Fibroblast of villous mesenchyme (primary cell): ENCODE results near the gene NLRP9. TPM values are rescaled to one million over a fixed set of nuclear protein-coding genes. Genes with fewer than 3 reads are reported as not detected.

ENCODE experiments used
- DNase-seq: peaks from one replicate; pipeline ENCODE4 v3.0.0-alpha.2; 2010; ENCODE audit warnings: low read depth
- H3K4me3 ChIP-seq: 2 replicates; pipeline ENCODE4 v1.5.1; 2011; ENCODE audit warnings: low read depth, mild to moderate bottlenecking, low read length
- CTCF ChIP-seq: IDR thresholded peaks from 2 replicates; pipeline ENCODE4 v1.5.1; 2012; ENCODE audit warnings: low read depth, mild to moderate bottlenecking, low read length; ENCODE audit not compliant: insufficient read depth
- total RNA-seq: library from RNA; depleted of rRNA; stranded (reverse); fragments of >200 nt; gene quantifications from 2 replicates; pipeline ENCODE4 v1.2.3, GENCODE V29; 2012

NLRP9 gene
- total RNA-seq, 1 donor: not detected

DNA sequence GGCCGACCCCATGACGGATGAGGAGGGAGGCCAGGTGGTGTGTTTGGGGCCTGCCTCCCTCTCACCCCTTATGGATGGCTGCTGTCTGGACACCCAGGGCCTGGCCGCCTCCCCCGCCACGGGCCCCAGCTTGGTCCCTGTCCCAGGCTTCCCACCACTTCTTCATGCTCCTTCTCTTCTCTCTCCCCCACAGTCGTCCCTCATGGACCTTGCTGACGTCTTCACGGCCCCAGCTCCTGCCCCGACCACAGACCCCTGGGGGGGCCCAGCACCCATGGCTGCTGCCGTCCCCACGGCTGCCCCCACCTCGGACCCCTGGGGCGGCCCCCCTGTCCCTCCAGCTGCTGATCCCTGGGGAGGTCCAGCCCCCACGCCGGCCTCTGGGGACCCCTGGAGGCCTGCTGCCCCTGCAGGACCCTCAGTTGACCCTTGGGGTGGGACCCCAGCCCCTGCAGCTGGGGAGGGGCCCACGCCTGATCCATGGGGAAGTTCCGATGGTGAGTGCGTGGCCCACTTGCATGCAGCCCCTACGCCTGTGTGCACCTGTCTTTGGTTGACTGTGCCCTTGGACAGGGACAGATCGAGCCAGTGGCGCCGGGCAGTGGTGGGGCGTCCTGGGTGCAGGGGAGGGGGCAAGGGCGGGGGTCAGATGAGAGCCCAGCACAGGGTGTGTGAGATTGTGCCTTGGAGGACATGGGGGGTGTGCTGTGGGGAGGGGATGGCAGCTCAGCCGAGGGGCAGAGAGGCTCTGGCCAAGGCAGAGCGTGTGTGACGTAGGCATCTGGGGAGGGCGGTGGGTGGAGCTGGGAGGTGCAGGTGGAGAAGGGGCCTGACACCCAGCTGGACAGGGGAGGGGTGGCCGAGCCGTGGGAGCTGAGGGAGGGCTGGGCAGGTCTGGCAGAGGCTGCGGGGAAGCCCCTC, 46.4 kb downstream of the NLRP9 start:
- TF ChIP-seq CTCF: no peak
- H3K4me3 ChIP-seq: no peak overlapping the region
- no peak for DNase-seq

- no peak overlapping the region for H3K4me3 ChIP-seq
- no peak for TF ChIP-seq CTCF
- DNase-seq: no peak
Observed at GRCh38 chr19:55690769-55691545, 47.2 kb downstream of the NLRP9 start.

- no peak overlapping the region for H3K4me3 ChIP-seq
- TF ChIP-seq CTCF: no peak
- no peak for DNase-seq
Observed at GRCh38 chr19:55690109-55690768, 48.0 kb downstream of the NLRP9 start.

GRCh38 chr19:55689411-55690108, 48.6 kb downstream of the NLRP9 start:
- no peak for DNase-seq
- H3K4me3 ChIP-seq: no peak overlapping the region
- TF ChIP-seq CTCF: no peak

DNA sequence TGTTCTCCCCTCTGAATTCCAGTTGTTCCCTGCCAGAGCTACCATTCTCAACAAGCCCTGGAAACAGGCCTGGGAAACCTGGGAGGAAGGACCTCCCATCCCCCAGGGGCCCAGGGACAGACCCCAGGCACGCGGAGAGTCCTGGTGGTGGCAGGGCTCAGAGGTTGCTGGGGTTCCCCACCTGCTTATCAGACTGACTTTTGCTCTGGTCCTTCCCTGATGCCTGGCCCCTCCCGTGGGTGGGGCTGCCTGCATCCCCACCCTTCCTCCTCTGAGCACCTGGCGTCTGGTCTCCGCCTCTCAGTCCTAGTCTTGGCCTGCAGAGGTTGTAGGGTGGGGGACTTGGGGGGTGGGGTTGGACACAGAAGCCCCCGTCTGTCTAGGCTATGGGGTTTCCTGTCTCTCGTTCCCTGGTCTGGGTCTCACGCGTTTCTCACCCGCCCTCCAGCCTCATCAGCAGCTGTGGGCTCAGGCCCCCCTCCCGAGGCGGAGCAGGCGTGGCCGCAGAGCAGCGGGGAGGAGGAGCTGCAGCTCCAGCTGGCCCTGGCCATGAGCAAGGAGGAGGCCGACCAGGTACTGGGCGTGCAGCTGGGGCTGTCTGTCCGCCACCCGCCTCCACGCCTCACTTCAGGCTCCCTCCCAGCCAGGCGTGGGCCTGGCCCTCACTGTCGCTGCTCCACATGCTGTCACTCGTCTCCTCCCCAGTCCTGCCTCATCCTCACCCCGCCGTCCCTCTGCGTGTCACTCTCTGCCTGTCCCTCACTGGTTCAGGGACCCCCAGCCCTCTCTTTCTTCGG, 49.6 kb downstream of the NLRP9 start:
- peak; percentile 8 for DNase-seq
- no peak overlapping the region for H3K4me3 ChIP-seq
- no peak for TF ChIP-seq CTCF
